Endothelial cell of umbilical vein (primary cell): ENCODE data around the gene SUPT5H. TPM values are rescaled to one million over a fixed set of nuclear protein-coding genes. Genes with fewer than 3 reads are reported as not detected.

Experiments used
- BruUV-seq: library from RNA; stranded (reverse); fragments of 400-500 nt; replicated peaks from 2 replicates; lab custom pipeline; 2021; lab: Mats Ljungman, UMichigan
- CTCF ChIA-PET: fragments of 300-600, 350-600 bp; sonication (Branson Sonifier 250); formaldehyde crosslinking; loops from one replicate; lab custom pipeline; 2021; ENCODE audit warnings: antibody characterized with exemption, inconsistent platforms; lab: Charles Lee
- POLR2A ChIA-PET: fragments of 300-600, 350-600 bp; sonication (Branson Sonifier 250); formaldehyde crosslinking; loops from one replicate; lab custom pipeline; 2021; ENCODE audit warnings: antibody characterized with exemption, inconsistent platforms; lab: Charles Lee
- DNase-seq: peaks from one replicate; pipeline ENCODE4 v3.0.0-alpha.2; 2011; ENCODE audit warnings: low read depth, low spot score
- FAIRE-seq: peaks from 2 replicates; lab custom pipeline; 2011; peaks lifted over from hg19 to GRCh38; lab: Jason Lieb, UNC
- H2AFZ ChIP-seq: 2 replicates; pipeline ENCODE4 v1.6.0; 2012; ENCODE audit warnings: low read depth, low read length, control low read depth, inconsistent platforms
- H3K27ac ChIP-seq: 2 replicates; pipeline ENCODE4 v1.5.1; 2011; ENCODE audit warnings: low read depth, mild to moderate bottlenecking, control low read depth, low read length, moderate library complexity; ENCODE audit not compliant: insufficient read depth
- H3K27me3 ChIP-seq, 2 experiments: 2 replicates each; pipeline versions ENCODE4 v1.6.0 to v1.6.1; 2011; ENCODE audit warnings: low read length in 2 of 2, mixed read lengths in 1 of 2; ENCODE audit not compliant: control insufficient read depth in 2 of 2, insufficient read depth in 2 of 2
- H3K36me3 ChIP-seq, 2 experiments: 2 replicates in 1 of 2; 3 replicates in 1 of 2; pipeline ENCODE4 v1.5.1; 2011; ENCODE audit warnings: low read length in 2 of 2, mild to moderate bottlenecking in 1 of 2, moderate library complexity in 1 of 2; ENCODE audit not compliant: control insufficient read depth in 2 of 2, insufficient read depth in 2 of 2; ENCODE audit errors: extremely low read depth in 1 of 2
- H3K4me1 ChIP-seq: 3 replicates; pipeline ENCODE4 v1.5.1; 2011; ENCODE audit warnings: mild to moderate bottlenecking, low read length; ENCODE audit not compliant: control insufficient read depth, insufficient read depth; ENCODE audit errors: extremely low read depth
- H3K4me2 ChIP-seq: 2 replicates; pipeline ENCODE4 v1.6.1; 2011; ENCODE audit warnings: low read length, control low read depth, mixed read lengths; ENCODE audit not compliant: insufficient read depth
- H3K4me3 ChIP-seq, 3 experiments: fragments of 200-600 bp in 1 of 3; sonication (generic), shearing (Covaris generic) in 1 of 3; replicated peaks in 1 of 3; 2 replicates each; pipeline ENCODE4 v1.5.1; 2011 to 2016; ENCODE audit warnings: control low read depth in 3 of 3, low read length in 3 of 3, mild to moderate bottlenecking in 2 of 3, inconsistent platforms in 1 of 3, low read depth in 1 of 3, moderate library complexity in 1 of 3; ENCODE audit not compliant: insufficient read depth in 1 of 3
- H3K79me2 ChIP-seq: 2 replicates; pipeline ENCODE4 v1.6.0; 2012; ENCODE audit warnings: low read length, inconsistent platforms; ENCODE audit not compliant: control insufficient read depth, insufficient read depth
- H3K9ac ChIP-seq: replicated peaks from 2 replicates; pipeline ENCODE3; 2011; ENCODE audit warnings: low read length, control low read depth; ENCODE audit not compliant: insufficient read depth; ENCODE audit errors: extremely low read depth
- H3K9me1 ChIP-seq: replicated peaks from 3 replicates; pipeline ENCODE4 v1.6.0; 2011; ENCODE audit warnings: mild to moderate bottlenecking, low read length; ENCODE audit not compliant: control insufficient read depth, insufficient read depth; ENCODE audit errors: extremely low read depth
- H3K9me3 ChIP-seq: replicated peaks from 2 replicates; pipeline ENCODE4 v1.5.1; 2012; ENCODE audit warnings: low read length, inconsistent platforms; ENCODE audit not compliant: control insufficient read depth, insufficient read depth
- H4K20me1 ChIP-seq: replicated peaks from 2 replicates; pipeline ENCODE3; 2011; ENCODE audit warnings: mild to moderate bottlenecking, low read length; ENCODE audit not compliant: control insufficient read depth, insufficient read depth; ENCODE audit errors: extremely low read depth
- EZH2 ChIP-seq: IDR thresholded peaks from 2 replicates; pipeline ENCODE4 v1.6.1; 2012; ENCODE audit warnings: borderline replicate concordance, low read depth, mild to moderate bottlenecking, moderate library complexity, low read length, inconsistent platforms; ENCODE audit not compliant: severe bottlenecking
- FOS ChIP-seq: IDR thresholded peaks from 2 replicates; pipeline ENCODE4 v1.6.1; 2011; ENCODE audit warnings: mild to moderate bottlenecking, low read length, moderate library complexity, borderline replicate concordance; ENCODE audit not compliant: insufficient read depth
- GATA2 ChIP-seq: IDR thresholded peaks from 2 replicates; pipeline ENCODE4 v1.7.0; 2011; ENCODE audit warnings: low read depth, mild to moderate bottlenecking, moderate library complexity, mixed read lengths, low read length; ENCODE audit not compliant: insufficient read length, insufficient read depth
- JUN ChIP-seq: IDR thresholded peaks from 2 replicates; pipeline ENCODE4 v1.6.1; 2011; ENCODE audit warnings: borderline replicate concordance, low read depth; ENCODE audit not compliant: insufficient read length, insufficient read depth
- MYC ChIP-seq: IDR thresholded peaks from one replicate; pipeline ENCODE4 v1.6.1; 2011; ENCODE audit warnings: mild to moderate bottlenecking, low read depth, low read length
- POLR2A ChIP-seq: IDR thresholded peaks from 2 replicates; pipeline ENCODE4 v1.6.1; 2012; ENCODE audit warnings: low read depth, mild to moderate bottlenecking, control low read depth, low read length
- POLR2AphosphoS5 ChIP-seq: IDR thresholded peaks from 2 replicates; pipeline ENCODE4 v1.6.1; 2012; ENCODE audit warnings: low read depth, mild to moderate bottlenecking, control low read depth, low read length, moderate library complexity; ENCODE audit not compliant: insufficient read depth
- dilution Hi-C: fragments of 300-500 bp; cut with MboI; formaldehyde crosslinking; loops from one replicate; pipeline ENCODE4 v1.15.0; 2019; ENCODE audit warnings: low sequenced_read_pairs; ENCODE audit not compliant: extremely low pct_ligation_motif_present
- intact Hi-C: fragments of 100-400 bp; cut with micrococcal nuclease; formaldehyde crosslinking; loops from one replicate; pipeline ENCODE4 v1.10.0; 2022
- polyA plus RNA-seq, 4 experiments: library from polyadenylated mRNA; depleted of rRNA in 3 of 4; stranded (reverse) in 3 of 4; unstranded in 1 of 4; fragments of >200 nt; gene quantifications; 2 replicates each; pipeline versions ENCODE4 v1.2.1 to v1.2.3, GENCODE V29; 2011 to 2012; ENCODE audit warnings: missing spikeins in 1 of 4
- total RNA-seq: library from RNA; stranded (reverse); gene quantifications from 2 replicates; pipeline ENCODE4 v1.2.3, GENCODE V29; 2021
- TF ChIP-seq, protein P1 (sequence below): IDR thresholded peaks from 2 replicates; pipeline ENCODE4 v1.6.1; 2011; ENCODE audit not compliant: insufficient read depth, insufficient read length
- TF ChIP-seq, protein P2 (sequence below), 2 donors: IDR thresholded peaks; 1 replicate in 1 of 2; 2 replicates in 1 of 2; pipeline ENCODE4 v1.5.1; 2011; ENCODE audit warnings: low read length in 2 of 2, mild to moderate bottlenecking in 2 of 2, moderate library complexity in 2 of 2, control low read depth in 1 of 2, inconsistent platforms in 1 of 2, low read depth in 1 of 2; ENCODE audit not compliant: insufficient read depth in 1 of 2; ENCODE audit errors: extremely low read depth in 1 of 2

Gene SUPT5H
- total and polyA plus RNA-seq, 2 donors (not counting 3 experiments of a cell fraction or from before 2014, with no cell fraction given) = 87.6 to 120 TPM

DNA sequence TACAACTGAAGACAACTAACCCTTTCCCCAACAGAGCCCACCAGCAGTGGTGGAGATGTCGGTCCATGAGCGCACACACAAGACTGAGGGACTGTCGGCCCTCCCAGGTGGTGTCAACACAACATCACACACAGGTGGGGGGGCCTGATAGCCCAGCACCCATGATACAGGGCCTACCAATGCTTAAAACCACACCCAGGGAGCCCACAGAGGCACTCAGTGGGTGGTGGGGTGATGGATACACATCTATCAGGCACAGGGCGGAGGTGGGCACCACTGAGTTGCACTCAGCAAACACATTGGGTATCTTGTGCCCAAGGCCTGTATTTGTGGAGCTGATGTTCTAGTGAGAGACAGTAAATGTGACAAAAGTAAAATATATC is 45.7 kb upstream of the SUPT5H start:
- Histone ChIP-seq H3K9ac (no peak overlapping the region), H3K4me1 (peaks cover 20% of the 10 kb centered on the region), H3K27me3 (no peaks in the 10 kb centered on the region), H3K9me3 (no peaks in the 10 kb centered on the region), H3K4me2 (no peak overlapping the region), H3K79me2 (no peaks in the 10 kb centered on the region), H3K9me1 (no peaks in the 10 kb centered on the region), H2AFZ (no peak overlapping the region), H3K27ac (no peak overlapping the region), H4K20me1 (no peaks in the 10 kb centered on the region), H3K4me3 (no peak overlapping the region), H3K36me3 (peaks cover 0 to 7% of the 10 kb centered on the region in 2 experiments)
- TF ChIP-seq, protein P1, sequence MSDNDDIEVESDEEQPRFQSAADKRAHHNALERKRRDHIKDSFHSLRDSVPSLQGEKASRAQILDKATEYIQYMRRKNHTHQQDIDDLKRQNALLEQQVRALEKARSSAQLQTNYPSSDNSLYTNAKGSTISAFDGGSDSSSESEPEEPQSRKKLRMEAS = no peak
- no peak for TF ChIP-seq POLR2A
- no peak for TF ChIP-seq FOS
- no peak for TF ChIP-seq MYC
- TF ChIP-seq, protein P2, sequence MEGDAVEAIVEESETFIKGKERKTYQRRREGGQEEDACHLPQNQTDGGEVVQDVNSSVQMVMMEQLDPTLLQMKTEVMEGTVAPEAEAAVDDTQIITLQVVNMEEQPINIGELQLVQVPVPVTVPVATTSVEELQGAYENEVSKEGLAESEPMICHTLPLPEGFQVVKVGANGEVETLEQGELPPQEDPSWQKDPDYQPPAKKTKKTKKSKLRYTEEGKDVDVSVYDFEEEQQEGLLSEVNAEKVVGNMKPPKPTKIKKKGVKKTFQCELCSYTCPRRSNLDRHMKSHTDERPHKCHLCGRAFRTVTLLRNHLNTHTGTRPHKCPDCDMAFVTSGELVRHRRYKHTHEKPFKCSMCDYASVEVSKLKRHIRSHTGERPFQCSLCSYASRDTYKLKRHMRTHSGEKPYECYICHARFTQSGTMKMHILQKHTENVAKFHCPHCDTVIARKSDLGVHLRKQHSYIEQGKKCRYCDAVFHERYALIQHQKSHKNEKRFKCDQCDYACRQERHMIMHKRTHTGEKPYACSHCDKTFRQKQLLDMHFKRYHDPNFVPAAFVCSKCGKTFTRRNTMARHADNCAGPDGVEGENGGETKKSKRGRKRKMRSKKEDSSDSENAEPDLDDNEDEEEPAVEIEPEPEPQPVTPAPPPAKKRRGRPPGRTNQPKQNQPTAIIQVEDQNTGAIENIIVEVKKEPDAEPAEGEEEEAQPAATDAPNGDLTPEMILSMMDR (IDR thresholded peaks at IDR 0.05; ENCODE audit: extremely low read depth in 1 of 2, insufficient read depth in 1 of 2, low read depth in 1 of 2, low read length in 2 of 2) = no peak
- TF ChIP-seq JUN = no peak
- no peak for TF ChIP-seq POLR2AphosphoS5
- TF ChIP-seq EZH2 = no peak
- TF ChIP-seq GATA2 = no peak
- no peak for DNase-seq
- ChIA-PET CTCF (interaction anchor here (2.9 to 4.5 kb wide), 2 partner anchors 12 kb away, joined by 22 to 147 read pairs; partner anchors contain the start of gene PLEKHG2), POLR2A (interaction anchor here (0.8 kb wide), 1 partner anchor 9 kb away, joined by 3 read pairs; the partner anchor contains the start of genes MED29 and PAF1)
- dilution Hi-C loops (no loop called here), intact Hi-C loops (no loop called here)
- no TSS peak for BruUV-seq
- no peak for FAIRE-seq
